ENCODE measurements around the gene FTCD. TPM values are rescaled to one million over a fixed set of nuclear protein-coding genes. Genes with fewer than 3 reads are reported as not detected.
"Not testable (repeated sequence)": the region's sequence is repeated elsewhere in the genome, so short reads cannot be mapped to it uniquely, and the experiment has no call there.

The FTCD gene
- total RNA-seq, 2 experiments from 2014 or later, result 0.37 to 0.50 TPM

- Mint-ChIP-seq H3K9me3 (ENCODE audit: insufficient read depth) (peaks cover 16% of the 10 kb centered on the region), H3K27ac (no peak overlapping the region), H3K4me1 (ENCODE audit: low read depth) (no peaks in the 10 kb centered on the region), H3K36me3 (ENCODE audit: low read depth) (peaks cover 3% of the 10 kb centered on the region), H3K27me3 (ENCODE audit: low read depth) (no peaks in the 10 kb centered on the region), H3K4me3 (no peak overlapping the region)
- POLR2A ChIA-PET, result no interaction called here
- DNase-seq (no peak), ATAC-seq (no peak)
- CTCF ChIA-PET, result interaction anchor here (1.3 kb wide), 1 partner anchor 136 kb away, joined by 3 read pairs; no protein-coding TSS in a partner anchor
Measured at GRCh38 chr21:46109313-46110221, 45.8 kb downstream of the FTCD start.

- Mint-ChIP-seq H3K27ac (no peak overlapping the region), H3K27me3 (ENCODE audit: low read depth) (no peaks in the 10 kb centered on the region), H3K4me3 (no peak overlapping the region), H3K36me3 (ENCODE audit: low read depth) (peaks cover 3% of the 10 kb centered on the region), H3K4me1 (ENCODE audit: low read depth) (no peaks in the 10 kb centered on the region), H3K9me3 (ENCODE audit: insufficient read depth) (peaks cover 23% of the 10 kb centered on the region)
- CTCF ChIA-PET, result no interaction called here
- POLR2A ChIA-PET, result no interaction called here
- ATAC-seq (no peak), DNase-seq (no peak)
Measured at GRCh38 chr21:46108827-46109312, 46.5 kb downstream of the FTCD start.

GRCh38 chr21:46107376-46107775, 48.0 kb downstream of the FTCD start:
- CTCF ChIA-PET, result interaction anchor here (1.0 kb wide), 1 partner anchor 136 kb away, joined by 3 read pairs; no protein-coding TSS in a partner anchor
- peaks cover 34% of the 10 kb centered on the region for H3K9me3 Mint-ChIP-seq (ENCODE audit: insufficient read depth)
- DNase-seq; H3K4me1 Mint-ChIP-seq (ENCODE audit: low read depth); POLR2A ChIA-PET; H3K27me3 Mint-ChIP-seq (ENCODE audit: low read depth); ATAC-seq; H3K4me3 Mint-ChIP-seq; H3K27ac Mint-ChIP-seq; H3K36me3 Mint-ChIP-seq (ENCODE audit: low read depth): not testable (repeated sequence)

GRCh38 chr21:46104104-46104503, 51.3 kb downstream of the FTCD start:
- H3K9me3 Mint-ChIP-seq (ENCODE audit: insufficient read depth), result peaks cover 38% of the 10 kb centered on the region
- ChIA-PET POLR2A (no interaction called here), CTCF (no interaction called here)
- peaks cover 3% of the 10 kb centered on the region for H3K36me3 Mint-ChIP-seq (ENCODE audit: low read depth)
- ATAC-seq (no peak), DNase-seq (no peak)
- no peaks in the 10 kb centered on the region for H3K4me1 Mint-ChIP-seq (ENCODE audit: low read depth)
- no peak overlapping the region for H3K27ac Mint-ChIP-seq
- peaks cover 14% of the 10 kb centered on the region for H3K27me3 Mint-ChIP-seq (ENCODE audit: low read depth)
- H3K4me3 Mint-ChIP-seq, result no peak overlapping the region

GRCh38 chr21:46100906-46101305, 54.5 kb downstream of the FTCD start:
- ChIA-PET CTCF (no interaction called here), POLR2A (no interaction called here)
- H3K4me3 Mint-ChIP-seq, result no peak overlapping the region
- peaks cover 19% of the 10 kb centered on the region for H3K27me3 Mint-ChIP-seq (ENCODE audit: low read depth)
- peaks cover 22% of the 10 kb centered on the region for H3K9me3 Mint-ChIP-seq (ENCODE audit: insufficient read depth)
- DNase-seq (no peak), ATAC-seq (no peak)
- no peaks in the 10 kb centered on the region for H3K36me3 Mint-ChIP-seq (ENCODE audit: low read depth)
- H3K27ac Mint-ChIP-seq, result no peak overlapping the region
- peaks cover 1% of the 10 kb centered on the region for H3K4me1 Mint-ChIP-seq (ENCODE audit: low read depth)

- H3K9me3 Mint-ChIP-seq (ENCODE audit: insufficient read depth), result peaks cover 22% of the 10 kb centered on the region
- ATAC-seq, result no peak
- no peak overlapping the region for H3K4me3 Mint-ChIP-seq
- CTCF ChIA-PET, result interaction anchor here (1.2 kb wide), 1 partner anchor 43 kb away, joined by 3 read pairs; no protein-coding TSS in a partner anchor
- no peaks in the 10 kb centered on the region for H3K36me3 Mint-ChIP-seq (ENCODE audit: low read depth)
- POLR2A ChIA-PET, result no interaction called here
- peaks cover 19% of the 10 kb centered on the region for H3K27me3 Mint-ChIP-seq (ENCODE audit: low read depth)
- DNase-seq, result peak; percentile 19
- no peak overlapping the region for H3K27ac Mint-ChIP-seq
- H3K4me1 Mint-ChIP-seq (ENCODE audit: low read depth), result peaks cover 1% of the 10 kb centered on the region
Measured at GRCh38 chr21:46100426-46100825, 55.0 kb downstream of the FTCD start.

GRCh38 chr21:46100020-46100419, 55.4 kb downstream of the FTCD start:
- ATAC-seq, result no peak
- H3K36me3 Mint-ChIP-seq (ENCODE audit: low read depth), result no peaks in the 10 kb centered on the region
- peaks cover 19% of the 10 kb centered on the region for H3K27me3 Mint-ChIP-seq (ENCODE audit: low read depth)
- ChIA-PET POLR2A (no interaction called here), CTCF (interaction anchor here (1.2 kb wide), 1 partner anchor 44 kb away, joined by 3 read pairs; no protein-coding TSS in a partner anchor)
- peaks cover 22% of the 10 kb centered on the region for H3K9me3 Mint-ChIP-seq (ENCODE audit: insufficient read depth)
- no peak overlapping the region for H3K4me3 Mint-ChIP-seq
- no peak for DNase-seq
- H3K27ac Mint-ChIP-seq, result no peak overlapping the region
- peaks cover 1% of the 10 kb centered on the region for H3K4me1 Mint-ChIP-seq (ENCODE audit: low read depth)

- peaks cover 1% of the 10 kb centered on the region for H3K4me1 Mint-ChIP-seq (ENCODE audit: low read depth)
- POLR2A ChIA-PET, result no interaction called here
- H3K36me3 Mint-ChIP-seq (ENCODE audit: low read depth), result no peaks in the 10 kb centered on the region
- H3K4me3 Mint-ChIP-seq, result no peak overlapping the region
- DNase-seq (peak; percentile 19), ATAC-seq (no peak)
- CTCF ChIA-PET, result interaction anchor here (0.9 to 2.5 kb wide), 3 partner anchors 44 to 127 kb away, joined by 3 to 12 read pairs (median 3); no protein-coding TSS in a partner anchor
- H3K27me3 Mint-ChIP-seq (ENCODE audit: low read depth), result peaks cover 19% of the 10 kb centered on the region
- peaks cover 21% of the 10 kb centered on the region for H3K9me3 Mint-ChIP-seq (ENCODE audit: insufficient read depth)
- no peak overlapping the region for H3K27ac Mint-ChIP-seq
Measured at GRCh38 chr21:46099476-46099875, 55.9 kb downstream of the FTCD start.

GRCh38 chr21:46098303-46099141, 56.9 kb downstream of the FTCD start:
- peak overlapping the region; percentile 44 for H3K4me3 Mint-ChIP-seq
- peaks cover 13% of the 10 kb centered on the region for H3K9me3 Mint-ChIP-seq (ENCODE audit: insufficient read depth)
- no peaks in the 10 kb centered on the region for H3K36me3 Mint-ChIP-seq (ENCODE audit: low read depth)
- ATAC-seq (peak; percentile 50), DNase-seq (peak; percentile 20)
- POLR2A ChIA-PET, result no interaction called here
- no peak overlapping the region for H3K27ac Mint-ChIP-seq
- H3K4me1 Mint-ChIP-seq (ENCODE audit: low read depth), result peaks cover 1% of the 10 kb centered on the region
- CTCF ChIA-PET, result interaction anchor here (0.9 to 2.5 kb wide), 2 partner anchors 107 to 126 kb away, joined by 3 to 12 read pairs; no protein-coding TSS in a partner anchor
- H3K27me3 Mint-ChIP-seq (ENCODE audit: low read depth), result peaks cover 19% of the 10 kb centered on the region

- H3K27me3 Mint-ChIP-seq (ENCODE audit: low read depth), result peaks cover 17% of the 10 kb centered on the region
- ChIA-PET POLR2A (no interaction called here), CTCF (interaction anchor here (2.5 kb wide), 1 partner anchor 125 kb away, joined by 12 read pairs; no protein-coding TSS in a partner anchor)
- peaks cover 6% of the 10 kb centered on the region for H3K9me3 Mint-ChIP-seq (ENCODE audit: insufficient read depth)
- peak within 1 kb of the TSS; percentile 7 for H3K27ac Mint-ChIP-seq
- no peaks in the 10 kb centered on the region for H3K36me3 Mint-ChIP-seq (ENCODE audit: low read depth)
- ATAC-seq (peak; percentile 92), DNase-seq (peak; percentile 58)
- H3K4me3 Mint-ChIP-seq, result peak within 1 kb of the TSS; percentile 44
- H3K4me1 Mint-ChIP-seq (ENCODE audit: low read depth), result peaks cover 1% of the 10 kb centered on the region
Measured at GRCh38 chr21:46097336-46098293, 57.8 kb downstream of the FTCD start, which contains the start of gene COL6A2. TSS of gene COL6A2 (plus strand) at chr21:46098112.

All from activated CD8-positive, alpha-beta T cell treated with anti-CD3 and anti-CD28 coated beads, Interleukin-2, amount 10 ng/mL, durations not matched to agents 7 days and 5 days (primary cell).